Mesothelial cell of epicardium (in vitro differentiated cells): Measurements from ENCODE around the gene SPTLC1. TPM values are rescaled to one million over a fixed set of nuclear protein-coding genes. Genes with fewer than 3 reads are reported as not detected.

Experiments
- DNase-seq, 2 experiments: peaks; one replicate each; pipeline ENCODE4 v3.0.0; 2021; ENCODE audit warnings: low spot score in 2 of 2; ENCODE audit not compliant: unreplicated experiment in 2 of 2
- H3K27ac Mint-ChIP-seq: 2 replicates; pipeline ENCODE4 v1.8.0; 2021; ENCODE audit warnings: mixed read lengths
- H3K27me3 Mint-ChIP-seq: 2 replicates; pipeline ENCODE4 v1.8.0; 2021; ENCODE audit warnings: low read depth, mixed read lengths
- H3K36me3 Mint-ChIP-seq: 2 replicates; pipeline ENCODE4 v1.8.0; 2021; ENCODE audit warnings: mixed read lengths
- H3K4me1 Mint-ChIP-seq: 2 replicates; pipeline ENCODE4 v1.8.0; 2021; ENCODE audit warnings: mixed read lengths
- H3K4me3 Mint-ChIP-seq: 2 replicates; pipeline ENCODE4 v1.8.0; 2021; ENCODE audit warnings: mild to moderate bottlenecking, moderate library complexity, mixed read lengths
- H3K9me3 Mint-ChIP-seq: 2 replicates; pipeline ENCODE4 v1.8.0; 2021; ENCODE audit warnings: mixed read lengths
- CTCF ChIP-seq: fragments of 200-600 bp; sonication (generic); IDR thresholded peaks from one replicate; pipeline ENCODE4 v1.5.0; 2021; ENCODE audit warnings: antibody characterized with exemption; ENCODE audit not compliant: unreplicated experiment
- total RNA-seq: library from RNA; stranded (reverse); gene quantifications from 3 replicates; pipeline ENCODE4 v1.2.1, GENCODE V29; 2021

SPTLC1 gene
- total RNA-seq, 1 donor from 2014 or later, result 77.7 TPM

- DNase-seq, result no peak
- Mint-ChIP-seq H3K4me1 (no peaks in the 10 kb centered on the region), H3K27ac (no peak overlapping the region), H3K9me3 (peaks cover 36% of the 10 kb centered on the region), H3K27me3 (no peaks in the 10 kb centered on the region), H3K4me3 (no peak overlapping the region), H3K36me3 (peaks cover 66% of the 10 kb centered on the region)
- no peak for TF ChIP-seq CTCF
These were observed 56.3 kb downstream of the SPTLC1 start for GRCh38 chr9:92058723-92059444.

DNA sequence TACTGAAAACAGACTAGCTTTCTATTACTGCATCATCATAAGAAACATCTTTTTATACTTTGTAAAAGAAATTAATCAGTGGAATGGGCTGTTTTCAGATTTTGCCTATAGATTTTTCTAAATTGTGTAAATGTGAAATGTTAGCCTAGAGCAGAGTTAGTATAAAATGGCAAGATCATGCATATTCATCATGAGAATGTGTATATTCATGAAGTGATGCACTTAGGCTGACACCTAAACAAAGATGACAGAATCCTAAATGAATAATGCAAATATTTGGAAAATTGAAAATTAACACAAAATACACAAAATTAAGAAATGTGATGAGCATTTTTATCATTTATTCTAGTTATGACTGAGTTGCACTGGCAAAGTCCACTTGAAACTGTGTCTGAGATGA lies 57.2 kb downstream of the SPTLC1 start:
- no peaks in the 10 kb centered on the region for H3K4me1 Mint-ChIP-seq
- peaks cover 29% of the 10 kb centered on the region for H3K9me3 Mint-ChIP-seq
- H3K36me3 Mint-ChIP-seq, result peaks cover 66% of the 10 kb centered on the region
- no peak for DNase-seq
- no peaks in the 10 kb centered on the region for H3K27me3 Mint-ChIP-seq
- H3K27ac Mint-ChIP-seq, result no peak overlapping the region
- H3K4me3 Mint-ChIP-seq, result no peak overlapping the region
- TF ChIP-seq CTCF, result no peak

DNA sequence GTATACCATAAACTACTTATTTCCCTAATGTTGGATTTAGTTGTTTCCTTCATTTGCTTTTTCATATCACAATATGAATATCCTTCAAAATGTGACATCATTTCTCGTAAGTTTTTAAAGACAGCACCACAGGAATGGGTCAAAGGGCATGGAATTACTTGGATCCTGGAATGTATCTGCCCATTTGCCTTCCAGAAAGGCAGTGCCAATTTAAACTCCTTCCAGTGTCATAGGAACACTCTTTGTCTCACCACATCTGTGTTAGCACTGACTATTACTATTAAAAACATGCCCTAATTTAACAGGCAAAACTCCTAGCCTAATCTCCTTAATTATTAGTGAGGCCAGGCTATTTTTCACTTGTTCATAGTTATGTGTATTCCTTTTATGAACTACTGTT lies 58.0 kb downstream of the SPTLC1 start:
- Mint-ChIP-seq H3K27ac (no peak overlapping the region), H3K9me3 (peaks cover 26% of the 10 kb centered on the region), H3K4me3 (no peak overlapping the region), H3K4me1 (no peaks in the 10 kb centered on the region), H3K27me3 (no peaks in the 10 kb centered on the region), H3K36me3 (peaks cover 64% of the 10 kb centered on the region)
- no peak for TF ChIP-seq CTCF
- DNase-seq, result no peak

DNA sequence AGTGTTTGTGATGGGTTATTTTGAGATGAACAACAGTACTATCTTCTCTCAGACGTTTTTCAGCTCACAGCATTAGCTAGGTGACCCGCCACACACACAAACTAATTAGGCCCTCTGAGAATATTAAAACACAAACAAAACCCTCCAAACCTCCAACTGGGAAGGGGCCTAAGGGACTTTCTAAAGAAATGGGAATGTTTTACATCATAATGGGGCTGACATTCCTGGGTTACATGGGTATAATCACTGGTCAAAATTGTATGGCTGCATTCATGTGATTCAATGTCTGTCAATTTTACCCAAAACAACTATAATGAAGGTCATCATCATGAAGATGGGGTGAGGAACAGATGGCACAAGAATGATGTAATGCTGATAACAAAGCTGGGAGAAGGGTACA lies 59.6 kb downstream of the SPTLC1 start:
- H3K9me3 Mint-ChIP-seq, result peaks cover 19% of the 10 kb centered on the region
- H3K27me3 Mint-ChIP-seq, result no peaks in the 10 kb centered on the region
- H3K27ac Mint-ChIP-seq, result no peak overlapping the region
- H3K4me1 Mint-ChIP-seq, result no peaks in the 10 kb centered on the region
- TF ChIP-seq CTCF, result no peak
- DNase-seq, result no peak
- no peak overlapping the region for H3K4me3 Mint-ChIP-seq
- H3K36me3 Mint-ChIP-seq, result peaks cover 63% of the 10 kb centered on the region

DNA sequence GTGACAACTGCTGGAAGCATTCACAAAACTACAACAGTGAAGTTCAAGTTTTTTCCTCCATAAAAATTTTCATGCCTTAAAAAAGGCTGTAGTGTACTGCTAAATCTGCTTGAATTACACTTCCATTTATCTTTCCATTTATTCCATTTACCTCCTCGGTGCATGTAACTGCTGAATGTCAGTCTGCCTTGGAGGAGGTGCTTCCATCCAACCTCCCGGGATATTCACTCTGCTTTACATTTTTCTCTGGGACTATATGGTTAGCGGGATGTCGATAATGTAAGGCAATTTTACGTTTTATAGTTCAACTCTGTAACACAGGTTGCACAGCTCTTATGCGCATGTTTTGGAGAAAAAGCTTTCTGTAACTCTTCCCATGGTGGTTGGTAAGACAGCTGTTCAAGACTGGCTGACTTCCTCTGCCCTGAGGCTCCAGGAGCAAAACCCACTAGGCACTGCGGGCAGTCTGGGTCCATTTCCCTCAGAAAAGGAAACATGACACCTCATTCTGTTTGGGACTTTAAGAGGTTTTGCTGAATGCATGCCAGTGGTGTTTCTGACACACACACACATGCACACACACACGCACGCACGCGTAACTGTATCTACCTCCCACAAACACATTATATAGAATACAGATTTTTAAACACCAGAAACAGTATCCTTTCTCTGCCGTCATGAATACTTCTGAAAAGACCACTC lies 66.1 kb downstream of the SPTLC1 start:
- Mint-ChIP-seq H3K36me3 (peaks cover 67% of the 10 kb centered on the region), H3K27me3 (no peaks in the 10 kb centered on the region), H3K9me3 (peaks cover 19% of the 10 kb centered on the region), H3K4me1 (no peaks in the 10 kb centered on the region), H3K4me3 (no peak overlapping the region), H3K27ac (no peak overlapping the region)
- TF ChIP-seq CTCF, result no peak
- DNase-seq, result no peak
